Central memory CD4-positive, alpha-beta T cell (primary cell): ENCODE measurements around the gene CATSPER1.
"Not testable (repeated sequence)": the region's sequence is repeated elsewhere in the genome, so short reads cannot be mapped to it uniquely, and the experiment has no call there.

Experiments used
- DNase-seq: peaks from one replicate; pipeline ENCODE4 v3.0.0; 2022

Gene CATSPER1

DNA sequence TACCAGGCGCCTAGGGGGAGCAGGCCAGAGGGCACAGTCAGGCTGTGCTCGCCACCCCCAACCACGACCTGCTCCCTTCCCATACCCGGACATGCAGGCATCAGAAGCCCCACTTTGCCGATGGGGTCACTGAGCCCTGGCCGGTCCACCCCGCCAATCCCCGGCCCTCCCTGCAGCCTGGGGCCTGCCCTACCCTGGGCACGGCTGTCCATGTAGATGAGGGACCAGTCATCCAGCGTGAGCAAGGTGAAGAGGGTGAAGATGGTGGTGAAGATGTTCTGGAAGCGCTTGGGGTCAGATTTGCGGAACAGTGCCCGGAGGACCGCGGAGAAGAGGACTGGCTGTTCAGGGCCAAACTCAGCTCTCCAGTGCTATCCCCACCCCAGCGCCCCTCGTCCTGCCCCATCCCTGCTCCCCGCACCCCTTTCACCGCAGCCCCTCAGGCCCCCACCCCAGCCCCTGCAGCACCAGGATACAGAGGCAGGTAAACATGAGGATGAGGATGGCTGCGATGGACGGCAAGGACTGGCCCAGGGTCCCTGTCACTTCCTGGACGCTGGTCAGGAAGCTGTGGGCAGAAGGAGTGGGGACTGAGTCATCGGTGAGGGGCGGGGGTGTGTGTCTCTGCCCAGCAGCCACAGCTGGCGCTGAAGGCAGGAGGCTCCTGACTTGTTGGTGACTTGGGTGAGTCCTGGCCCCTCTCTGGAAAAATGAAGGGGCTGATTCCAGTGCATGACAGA is 5.5 kb downstream of the CATSPER1 start:
- no peak for DNase-seq

DNA sequence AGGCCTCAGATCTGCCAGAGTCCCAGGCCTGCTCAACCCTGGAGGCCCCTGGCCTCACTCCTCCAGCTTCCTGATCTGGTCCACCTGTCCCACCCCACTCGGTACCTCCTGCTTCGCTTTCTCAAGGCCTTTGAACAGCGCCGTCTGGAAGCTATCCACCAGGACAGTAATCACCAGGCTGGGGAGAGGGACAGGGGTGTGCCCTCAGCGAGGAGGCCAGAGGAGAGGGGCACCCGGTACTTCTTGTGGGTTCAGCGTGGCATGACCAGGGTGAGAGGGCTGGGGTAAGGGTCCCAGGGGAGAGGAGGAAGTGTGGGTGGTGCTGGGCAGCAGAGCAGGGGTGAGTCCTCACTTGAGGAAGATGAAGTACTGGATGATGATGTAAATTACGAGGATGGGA is 6.1 kb downstream of the CATSPER1 start:
- no peak for DNase-seq

DNA sequence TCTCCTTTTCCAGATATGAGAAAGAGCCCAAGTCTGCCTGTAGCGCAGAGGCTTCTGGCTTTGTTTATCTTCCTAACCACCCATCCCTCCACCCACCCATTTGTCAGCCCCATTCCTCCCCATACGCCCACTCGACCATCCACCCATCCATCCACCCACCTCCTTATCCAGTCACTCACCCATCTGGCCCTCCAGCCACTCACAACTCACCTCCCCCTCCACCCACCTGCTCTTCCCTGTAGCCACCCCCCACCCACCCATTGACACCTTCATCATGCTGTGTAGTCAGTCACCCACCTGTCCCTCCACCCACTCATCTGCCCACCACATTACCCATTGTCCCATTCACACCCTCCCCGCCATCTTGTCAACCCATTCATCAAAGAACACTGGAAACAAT is 9.0 kb downstream of the CATSPER1 start:
- DNase-seq, result no peak

DNA sequence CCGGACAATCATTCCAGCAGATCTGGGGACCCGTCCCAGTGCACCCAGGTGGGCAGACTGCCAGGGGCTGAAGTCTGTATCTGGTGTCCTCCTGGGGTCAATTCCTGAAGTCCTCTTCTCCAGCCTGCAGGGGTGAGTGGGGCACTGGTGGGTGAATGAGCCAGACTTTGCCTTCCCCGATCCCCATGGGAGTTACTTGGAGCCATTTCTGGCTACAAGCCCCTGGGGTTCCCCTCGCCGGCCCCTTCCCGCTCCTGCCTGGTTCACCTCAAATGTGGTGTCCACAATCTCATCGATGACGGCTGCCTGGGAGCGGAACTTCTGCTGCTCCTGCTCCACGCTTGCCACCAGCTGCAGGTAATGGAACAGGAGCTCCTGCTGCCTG is 9.5 kb downstream of the CATSPER1 start:
- no peak for DNase-seq

DNA sequence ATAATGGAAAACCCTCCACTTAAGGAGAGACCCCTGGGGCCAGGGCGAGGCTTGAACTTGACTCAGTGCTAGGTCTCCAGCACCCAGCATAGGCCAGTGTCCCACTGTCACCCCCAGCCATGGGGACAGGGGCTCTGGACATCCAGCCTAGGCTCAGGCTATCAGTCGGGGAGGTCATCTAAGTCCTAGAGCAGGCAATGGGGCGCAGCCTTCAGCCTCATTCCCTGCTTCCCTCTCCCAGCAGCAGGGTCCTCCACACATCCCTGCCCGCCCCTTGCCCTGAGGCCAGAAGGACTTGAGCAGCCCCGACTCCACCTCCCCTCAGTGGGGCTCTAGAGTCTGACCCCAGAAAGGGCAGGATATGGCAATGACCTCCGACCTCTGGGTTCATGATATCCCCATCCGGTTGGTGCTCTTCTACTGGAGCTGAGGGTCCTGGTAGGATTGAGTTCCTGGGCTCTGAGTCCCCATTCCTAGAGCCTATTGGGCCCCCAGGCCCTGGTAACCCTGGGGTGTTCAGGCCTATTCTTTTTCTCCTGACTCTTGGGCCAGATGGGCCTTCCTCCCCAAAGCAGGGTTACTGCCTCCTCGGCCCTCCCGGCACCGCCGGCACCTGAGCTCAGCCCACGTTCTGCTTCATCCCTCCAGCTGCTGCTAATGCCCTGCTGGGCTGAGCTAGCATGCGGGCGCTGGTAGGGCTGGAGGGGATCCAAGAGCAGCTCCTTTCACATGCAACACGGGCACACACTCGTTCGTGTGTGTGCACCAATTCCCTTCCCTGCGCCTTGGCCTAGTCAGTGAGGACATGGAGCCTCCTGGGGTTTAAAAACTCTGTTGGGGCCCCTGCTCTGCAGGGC is 10.1 kb downstream of the CATSPER1 start:
- DNase-seq, result no peak

DNA sequence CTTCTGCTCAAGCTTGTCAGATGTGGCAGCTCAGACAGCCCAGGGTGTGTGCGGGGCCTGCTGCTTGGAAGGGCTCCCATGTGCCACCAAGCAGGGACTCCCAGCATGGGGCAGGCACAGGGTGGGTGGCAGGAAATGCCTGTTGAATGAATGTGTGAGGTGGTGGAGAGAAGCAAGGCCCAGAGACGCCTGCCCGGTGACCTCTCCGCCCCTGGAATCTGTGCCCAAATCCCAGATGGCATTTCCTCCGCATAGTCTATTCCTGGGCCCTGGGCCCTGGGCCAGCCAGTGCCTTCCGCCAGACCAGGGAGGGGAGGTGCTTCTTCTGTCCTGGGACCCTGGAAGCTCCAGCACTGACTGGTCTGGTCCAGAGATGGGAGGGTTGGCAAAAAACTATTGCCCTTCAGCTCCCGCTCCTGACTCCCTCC is 10.8 kb downstream of the CATSPER1 start:
- no peak for DNase-seq

DNA sequence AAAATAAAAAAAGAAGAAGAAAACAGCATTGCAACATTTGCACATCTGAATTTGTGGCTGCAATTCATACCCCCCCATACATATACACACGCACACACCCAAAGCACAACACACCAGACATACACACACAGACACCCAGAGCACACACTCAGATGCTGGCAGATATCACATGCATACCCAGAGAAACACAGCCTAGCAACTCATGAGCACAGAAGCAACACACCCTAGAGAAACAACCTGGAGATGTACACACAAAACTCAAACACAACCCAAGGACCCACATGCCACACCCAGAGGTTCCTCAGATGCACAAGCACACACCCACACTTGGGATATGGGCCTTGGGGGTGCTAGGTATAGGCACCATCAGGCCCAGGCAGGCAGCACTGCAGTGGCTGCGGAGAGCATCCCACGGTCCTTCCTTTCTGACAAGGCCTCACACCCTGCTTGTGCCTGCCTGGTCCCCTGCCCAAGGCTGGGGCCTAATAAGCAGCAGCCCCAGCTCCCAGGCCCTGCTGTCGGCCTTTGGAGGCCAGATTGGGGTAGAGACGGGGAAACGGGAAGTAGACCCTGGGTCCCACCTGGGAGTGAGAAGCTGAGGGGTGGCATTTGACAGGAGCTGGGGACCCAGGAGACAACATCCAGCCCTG is 11.3 kb downstream of the CATSPER1 start:
- DNase-seq, result no peak

DNA sequence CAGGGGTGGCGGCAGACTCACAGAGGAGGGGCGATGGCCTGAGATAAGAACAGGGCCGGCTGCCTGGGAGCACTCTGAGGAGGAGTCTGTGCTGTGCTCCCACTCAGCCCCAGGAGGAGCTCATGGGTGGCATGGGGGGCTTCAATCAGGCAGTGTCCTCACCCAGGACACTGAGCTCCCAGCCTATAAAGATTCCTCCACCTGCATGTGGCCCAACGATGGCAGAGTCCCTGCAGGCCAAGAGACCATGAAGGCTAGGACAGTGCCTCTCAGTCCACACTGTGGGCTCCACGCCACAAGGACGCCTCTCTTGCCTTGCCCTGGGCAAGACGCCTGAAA is 12.5 kb downstream of the CATSPER1 start:
- no peak for DNase-seq

DNA sequence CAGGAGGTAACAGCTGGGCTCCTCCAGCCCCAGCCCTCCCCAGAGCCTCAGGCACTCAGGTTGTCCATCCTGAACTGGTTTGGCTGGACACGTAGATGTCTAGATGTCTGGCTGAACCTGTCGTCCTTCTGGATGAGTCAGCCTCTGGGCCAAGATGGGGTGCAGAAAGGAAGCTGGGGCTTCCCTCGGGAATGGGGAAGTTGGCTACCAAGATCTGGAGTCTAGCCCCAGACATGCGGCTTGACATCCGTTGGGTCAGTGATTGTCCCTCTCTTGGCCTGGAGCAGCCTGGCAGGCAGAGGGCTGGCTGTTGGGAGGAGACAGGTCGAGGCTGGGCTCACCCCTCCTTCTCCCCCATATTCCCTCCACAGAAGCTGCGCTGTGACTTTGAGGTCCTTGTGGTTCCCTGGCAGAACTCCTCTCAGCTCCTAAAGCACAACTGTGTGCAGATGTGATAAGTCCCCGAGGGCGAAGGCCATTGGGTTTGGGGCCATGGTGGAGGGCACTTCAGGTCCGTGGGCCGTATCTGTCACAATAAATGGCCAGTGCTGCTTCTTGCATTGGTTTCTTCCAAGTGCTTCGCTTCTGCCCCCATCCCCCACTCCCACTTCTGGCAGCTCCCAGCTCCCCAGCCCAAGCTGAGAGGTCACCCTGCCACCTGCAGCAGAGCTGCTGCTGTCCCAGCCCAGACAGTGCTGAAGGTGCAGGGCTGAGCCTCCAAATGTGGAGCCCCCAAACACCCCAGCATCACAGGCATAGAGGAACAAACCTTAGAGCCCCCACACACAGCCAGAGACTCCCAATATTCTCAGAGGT is 13.1 kb downstream of the CATSPER1 start:
- no peak for DNase-seq

DNA sequence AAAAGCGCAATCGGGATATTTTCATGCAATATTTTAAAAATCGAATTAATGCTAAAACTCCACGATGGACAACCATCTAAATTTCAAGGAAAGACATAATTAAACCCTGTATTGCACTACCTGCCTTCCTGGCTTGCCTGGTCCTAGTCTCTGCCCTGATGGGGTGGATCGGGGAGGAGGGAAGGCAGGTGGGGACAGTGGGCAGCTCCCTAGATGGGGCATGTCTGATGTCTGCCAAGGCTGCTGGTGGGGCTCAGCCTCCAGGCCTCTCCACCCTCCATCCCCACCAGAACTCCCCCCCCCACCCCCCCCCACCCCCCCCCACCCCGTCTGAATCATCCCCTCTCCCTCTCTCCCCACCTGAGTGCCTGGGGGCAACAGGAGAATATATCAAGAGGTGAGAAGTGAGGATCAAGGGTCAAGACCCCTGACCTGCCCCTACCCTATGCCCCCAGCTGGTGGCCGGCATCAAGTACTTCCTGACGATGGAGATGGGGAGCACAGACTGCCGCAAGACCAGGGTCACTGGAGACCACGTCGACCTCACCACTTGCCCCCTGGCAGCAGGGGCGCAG is 13.8 kb downstream of the CATSPER1 start:
- no peak for DNase-seq

DNA sequence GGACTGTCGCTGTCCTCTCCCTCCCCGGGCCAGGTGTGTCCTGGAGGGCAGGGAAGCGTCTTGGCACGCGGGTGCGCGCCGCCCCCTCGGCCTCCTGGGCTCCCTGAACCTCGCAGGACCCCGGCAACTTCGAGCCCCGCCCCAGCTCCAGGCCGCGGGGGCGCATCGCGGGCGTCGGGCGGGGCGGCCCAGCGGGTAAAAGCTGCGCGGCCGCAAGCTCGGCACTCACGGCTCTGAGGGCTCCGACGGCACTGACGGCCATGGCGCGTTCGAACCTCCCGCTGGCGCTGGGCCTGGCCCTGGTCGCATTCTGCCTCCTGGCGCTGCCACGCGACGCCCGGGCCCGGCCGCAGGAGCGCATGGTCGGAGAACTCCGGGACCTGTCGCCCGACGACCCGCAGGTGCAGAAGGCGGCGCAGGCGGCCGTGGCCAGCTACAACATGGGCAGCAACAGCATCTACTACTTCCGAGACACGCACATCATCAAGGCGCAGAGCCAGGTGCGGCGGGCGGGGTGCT is 14.4 kb downstream of the CATSPER1 start, which contains the start of gene CST6:
CST6 (plus strand) TSS at position 224 of the 519 bp plus-strand sequence; CDS start at position 261, 37 bp downstream.
- no peak for DNase-seq

DNA sequence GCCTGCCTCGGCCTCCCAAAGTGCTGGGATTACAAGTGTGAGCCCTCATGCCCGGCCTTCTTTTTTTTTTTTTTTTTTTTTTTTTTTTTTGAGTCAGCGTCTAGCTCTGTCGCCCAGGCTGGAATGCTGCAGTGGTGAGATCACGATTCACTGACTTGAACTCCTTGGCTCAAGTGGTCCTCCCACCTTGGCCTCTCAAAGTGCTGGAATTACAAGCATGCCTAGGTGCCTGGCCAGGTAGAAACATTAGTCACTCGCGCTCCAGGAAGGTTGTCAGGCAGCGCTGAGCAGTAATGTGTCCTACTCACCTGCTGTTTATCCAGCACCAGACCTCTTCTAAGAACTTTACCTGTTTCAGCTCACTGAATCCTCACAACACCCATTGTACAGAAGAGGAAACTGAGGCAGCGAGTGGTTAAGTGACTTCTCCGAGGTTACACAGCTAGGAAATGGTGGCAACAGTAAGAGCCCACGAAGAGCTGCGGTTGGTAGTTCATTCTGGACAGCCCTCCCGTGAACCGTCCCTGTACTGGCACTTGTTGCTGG is 15.0 kb downstream of the CATSPER1 start:
- no peak for DNase-seq

DNA sequence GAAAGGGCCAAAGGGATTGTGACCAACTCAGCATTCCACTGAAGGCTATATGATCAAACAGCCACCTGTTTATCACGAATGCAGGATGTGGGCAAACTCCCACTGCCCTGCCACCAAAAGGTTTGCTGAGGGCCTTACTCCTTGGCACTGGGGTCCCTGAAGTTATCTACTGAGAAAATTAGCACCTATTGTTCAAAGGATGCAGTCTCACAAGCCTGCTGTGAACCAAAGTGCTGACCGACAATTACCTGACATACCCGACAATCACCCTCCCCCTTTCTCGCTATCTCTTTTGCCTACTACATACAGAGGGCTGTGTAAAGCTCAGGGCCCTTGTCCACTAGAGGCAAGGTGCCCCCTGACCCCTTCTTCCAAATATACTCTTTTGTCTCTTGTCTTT is 16.2 kb downstream of the CATSPER1 start:
- not testable (repeated sequence) for DNase-seq

DNA sequence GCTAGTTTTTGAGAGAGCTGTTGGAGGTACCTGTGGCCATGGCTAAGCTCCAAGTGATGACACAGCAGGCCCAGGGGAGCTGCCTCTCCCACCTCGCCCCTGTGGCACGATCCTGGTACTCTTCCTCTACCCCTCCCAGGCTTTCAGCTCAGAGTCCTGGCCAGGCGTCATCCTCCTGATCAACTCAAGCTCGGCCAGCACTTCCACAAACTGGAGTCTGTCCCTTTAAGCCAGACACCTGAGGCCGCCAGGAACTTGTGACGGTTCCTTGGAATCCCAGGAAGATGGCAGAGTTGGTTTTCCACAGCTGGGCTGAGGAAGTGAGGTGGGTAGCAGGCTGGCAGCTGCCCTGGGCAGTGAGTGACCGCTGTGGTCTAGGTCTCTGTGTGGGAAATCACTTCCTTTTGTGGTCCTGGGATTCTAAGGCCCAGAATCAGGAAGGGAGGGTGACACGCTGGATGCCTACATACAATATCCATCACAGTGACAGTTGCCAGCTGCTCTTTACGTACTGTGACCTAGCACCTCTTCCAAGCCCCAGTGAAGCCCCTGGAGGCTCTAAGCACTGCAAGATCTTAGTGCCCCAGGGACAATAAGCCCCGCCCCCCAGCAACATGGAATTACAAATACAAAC is 17.7 kb downstream of the CATSPER1 start:
- no peak for DNase-seq

DNA sequence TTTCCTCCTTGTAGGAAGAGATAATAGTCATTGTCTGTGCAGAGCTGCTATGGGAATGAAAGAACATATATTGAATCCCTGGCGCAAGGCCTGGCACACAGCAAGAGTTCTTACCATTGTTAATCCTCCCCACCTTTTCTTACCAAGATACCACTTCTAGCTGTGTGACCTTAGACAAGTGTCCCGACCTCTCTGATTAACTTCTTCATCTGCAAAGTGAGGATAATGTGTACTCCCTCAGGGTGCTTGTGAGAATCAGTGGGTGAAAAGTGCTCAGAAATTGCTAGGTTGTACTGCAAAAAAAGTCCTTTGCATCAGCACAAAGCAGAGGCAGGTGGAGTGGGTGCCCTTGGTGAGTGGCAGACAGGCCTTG is 18.2 kb downstream of the CATSPER1 start:
- DNase-seq, result no peak

DNA sequence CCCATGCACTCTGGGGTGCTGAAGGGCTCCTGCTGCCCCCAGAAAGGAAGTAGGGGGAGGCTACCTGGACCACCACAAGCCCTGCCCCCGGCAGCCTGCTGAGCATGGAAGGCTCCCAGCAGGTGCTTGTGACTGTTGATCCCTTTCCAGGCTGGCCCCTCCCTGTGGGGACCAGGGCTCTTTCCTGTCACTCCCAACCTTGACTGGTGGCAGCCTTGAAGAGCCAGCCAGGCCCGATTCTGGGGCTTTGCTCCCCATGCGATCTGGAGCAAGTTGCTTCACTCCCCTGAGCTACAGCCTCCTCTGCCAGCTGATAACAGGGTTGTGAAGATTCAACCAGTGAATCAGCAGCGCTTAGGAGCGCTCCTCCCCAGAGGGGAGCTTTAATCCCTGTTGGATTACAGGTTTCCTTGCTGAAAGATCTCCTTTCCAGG is 19.1 kb downstream of the CATSPER1 start:
- no peak for DNase-seq

DNA sequence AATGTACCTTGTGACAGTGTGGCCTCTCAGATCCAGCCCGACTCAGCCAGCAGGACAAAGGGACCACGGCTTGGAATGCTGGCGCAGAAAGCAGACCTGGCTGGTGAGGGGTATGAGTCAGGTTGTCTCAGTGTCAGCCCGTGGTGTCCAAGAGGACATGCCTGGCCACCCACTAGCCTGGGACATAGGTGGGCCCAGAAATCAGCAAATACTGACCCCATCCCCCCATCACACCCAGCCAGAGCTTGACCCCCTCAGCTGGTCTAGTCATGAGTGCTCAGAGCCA is 19.4 kb downstream of the CATSPER1 start:
- DNase-seq, result no peak

DNA sequence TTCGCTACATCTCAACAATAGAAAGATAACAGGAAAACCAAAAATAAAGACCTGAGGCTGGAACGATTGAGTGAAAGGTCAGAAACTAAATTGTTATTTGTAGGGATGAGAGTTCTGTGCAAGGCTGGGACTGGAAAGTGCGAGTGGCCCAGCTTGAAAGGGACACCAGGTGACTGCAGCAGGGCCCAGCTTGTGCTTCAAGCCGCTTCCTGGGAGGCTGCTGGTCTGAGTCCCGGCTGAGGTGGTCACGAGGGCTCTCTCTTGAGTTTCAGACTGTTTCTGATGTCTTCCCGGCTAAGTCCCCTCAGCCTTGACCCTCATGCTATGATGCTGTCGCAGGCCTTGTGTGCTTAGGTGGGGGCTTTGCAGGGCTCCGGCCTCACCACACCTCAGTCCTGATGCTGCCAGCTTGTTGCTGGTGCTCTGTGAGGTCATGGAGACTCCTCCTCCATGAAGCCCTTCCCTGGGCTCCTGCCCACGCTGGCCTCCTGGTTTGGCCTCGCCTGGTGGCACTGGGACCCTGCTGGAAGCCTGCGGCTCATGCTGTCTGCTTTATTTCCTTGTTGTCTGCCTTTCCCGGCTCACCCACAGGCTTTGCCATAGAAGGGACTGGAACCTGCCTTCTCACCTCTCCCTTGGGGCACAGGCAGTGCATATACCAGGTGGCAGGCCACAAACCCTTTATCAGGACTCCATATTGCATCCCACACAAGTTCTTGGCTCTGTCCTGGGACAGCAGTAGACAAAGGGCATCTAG is 20.0 kb downstream of the CATSPER1 start:
- DNase-seq, result no peak

DNA sequence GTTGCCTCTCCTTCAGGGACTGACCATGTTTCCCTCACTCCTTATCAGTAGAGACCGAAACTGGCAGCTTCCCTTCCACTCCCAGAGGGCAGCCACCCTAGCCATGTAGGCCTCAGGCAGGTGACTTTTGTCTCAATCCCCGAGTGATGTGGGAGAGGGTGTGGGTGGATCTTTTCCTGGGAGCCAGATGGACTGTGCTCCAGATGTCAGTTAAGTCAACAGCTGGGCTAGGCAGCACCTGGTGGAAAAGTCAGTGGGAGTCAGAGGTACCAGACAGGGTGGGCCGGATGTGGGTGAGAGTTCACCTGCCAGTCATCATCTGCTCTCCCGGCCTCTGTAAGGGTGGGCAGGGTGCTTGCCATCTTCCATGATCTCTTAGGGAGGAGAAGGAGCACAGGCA is 22.1 kb downstream of the CATSPER1 start:
- DNase-seq, result no peak

DNA sequence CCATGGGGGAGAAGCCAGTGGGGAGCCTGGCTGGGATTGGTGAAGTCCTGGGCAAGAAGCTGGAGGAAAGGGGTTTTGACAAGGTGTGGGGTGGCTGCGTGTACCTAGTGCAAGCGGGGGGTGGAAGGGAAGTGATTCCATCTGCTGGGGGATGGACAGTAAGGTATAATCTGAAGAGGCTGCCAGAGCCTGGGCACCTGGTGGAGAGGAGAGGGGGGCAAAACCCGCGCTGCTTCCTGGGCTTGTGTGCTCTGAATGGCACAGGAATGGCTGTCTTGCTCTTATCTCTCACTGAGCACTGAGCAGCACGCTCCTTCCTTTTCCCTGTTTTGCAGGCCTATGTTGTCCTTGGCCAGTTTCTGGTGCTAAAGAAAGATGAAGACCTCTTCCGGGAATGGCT is 23.0 kb downstream of the CATSPER1 start:
- no peak for DNase-seq
